GM12864 (cell line): ENCODE results near the gene TANGO6.

ENCODE experiments used
- DNase-seq: peaks from one replicate; pipeline ENCODE4 v3.0.0-alpha.2; 2011; ENCODE audit warnings: low read depth
- H3K4me3 ChIP-seq: 2 replicates; pipeline ENCODE4 v1.5.1; 2011; ENCODE audit warnings: mild to moderate bottlenecking, low read depth, low read length, control low read depth
- CTCF ChIP-seq: IDR thresholded peaks from 2 replicates; pipeline ENCODE4 v1.5.1; 2011; ENCODE audit warnings: low read depth, mild to moderate bottlenecking, moderate library complexity, low read length, control low read depth, inconsistent platforms; ENCODE audit errors: missing control alignments

The TANGO6 gene

GRCh38 chr16:68843482-68844210 lies at the start of gene TANGO6:
Gene TANGO6 (plus strand): TSS chr16:68843531. CDS start chr16:68843618, 87 bp downstream.
- peak; percentile 66 for DNase-seq
- TF ChIP-seq CTCF: peak; percentile 31

GRCh38 chr16:68798398-68798797 lies 44.9 kb upstream of the TANGO6 start:
- no peak for DNase-seq
- H3K4me3 ChIP-seq: no peak overlapping the region
- TF ChIP-seq CTCF: no peak

More at GRCh38 chr16:68843482-68844210, at the start of gene TANGO6:
- H3K4me3 ChIP-seq: peak within 1 kb of the TSS; percentile 67

GRCh38 chr16:68800257-68800875 lies 43.0 kb upstream of the TANGO6 start:
- no peak overlapping the region for H3K4me3 ChIP-seq
- DNase-seq: peak; percentile 61
- TF ChIP-seq CTCF: peak; percentile 80

GRCh38 chr16:68802190-68802589 lies 41.1 kb upstream of the TANGO6 start:
- TF ChIP-seq CTCF: no peak
- no peak overlapping the region for H3K4me3 ChIP-seq
- no peak for DNase-seq

GRCh38 chr16:68806422-68806821 lies 36.9 kb upstream of the TANGO6 start:
- no peak overlapping the region for H3K4me3 ChIP-seq
- TF ChIP-seq CTCF: no peak
- DNase-seq: no peak

GRCh38 chr16:68806981-68807380 lies 36.4 kb upstream of the TANGO6 start:
- no peak for TF ChIP-seq CTCF
- H3K4me3 ChIP-seq: no peak overlapping the region
- DNase-seq: no peak

GRCh38 chr16:68814516-68814915 lies 28.8 kb upstream of the TANGO6 start:
- H3K4me3 ChIP-seq: no peak overlapping the region
- no peak for TF ChIP-seq CTCF
- no peak for DNase-seq
